Uterus (tissue), 4 donors: Measurements from ENCODE around the gene ABCC3. TPM values are rescaled to one million over a fixed set of nuclear protein-coding genes. Genes with fewer than 3 reads are reported as not detected.

Experiments
- DNase-seq, 2 donors: peaks; one replicate each; pipeline ENCODE4 v3.0.0-alpha.2; 2019 to 2020
- H3K27ac ChIP-seq, 2 donors: fragments of 200-600 bp; sonication (generic); 1 replicate in 1 of 2; 2 replicates in 1 of 2; pipeline ENCODE4 v1.5.1; 2016 to 2018
- H3K27me3 ChIP-seq, 2 donors: fragments of 200-600 bp; sonication (generic); one replicate each; pipeline ENCODE4 v1.5.1; 2018 to 2019; ENCODE audit warnings: control low read depth in 1 of 2
- H3K36me3 ChIP-seq, 2 donors: fragments of 200-600 bp; sonication (generic); one replicate each; pipeline ENCODE4 v1.5.1; 2019; ENCODE audit warnings: control low read depth in 1 of 2
- H3K4me1 ChIP-seq, 2 donors: fragments of 200-600 bp; sonication (generic); one replicate each; pipeline ENCODE4 v1.5.1; 2018 to 2019; ENCODE audit warnings: control low read depth in 1 of 2
- H3K4me3 ChIP-seq, 2 donors: fragments of 200-600 bp; sonication (generic); 1 replicate in 1 of 2; 2 replicates in 1 of 2; pipeline ENCODE4 v1.5.1; 2018 to 2019; ENCODE audit warnings: mild to moderate bottlenecking in 1 of 2
- H3K9me3 ChIP-seq, 2 donors: fragments of 200-600 bp; sonication (generic); one replicate each; pipeline ENCODE4 v1.5.1; 2019; ENCODE audit warnings: control low read depth in 1 of 2
- POLR2A ChIP-seq, 2 donors: fragments of 450-650 bp; IDR thresholded peaks; one replicate each; pipeline ENCODE4 v1.6.1; 2016; ENCODE audit warnings: antibody characterized with exemption in 2 of 2, mild to moderate bottlenecking in 1 of 2, moderate library complexity in 1 of 2
- intact Hi-C: fragments of 100-400 bp; cut with DNase I; formaldehyde crosslinking; loops from one replicate; pipeline ENCODE4 v1.15.1; 2023; ENCODE audit warnings: low total_unique reads
- total RNA-seq, 4 donors: library from RNA; depleted of rRNA in 3 of 4; stranded (reverse); fragments of >200 nt in 3 of 4; gene quantifications; one replicate each; pipeline versions ENCODE4 v1.1.0 to v1.2.4, GENCODE V29; 2014 to 2023
- TF ChIP-seq, protein P1 (sequence below), 4 experiments: fragments of 200-600 bp in 2 of 4; fragments of 450-650 bp in 2 of 4; sonication (generic) in 2 of 4; IDR thresholded peaks; one replicate each; pipeline ENCODE4 v1.5.1; 2016 to 2019; ENCODE audit warnings: antibody characterized with exemption in 4 of 4, mild to moderate bottlenecking in 2 of 4, moderate library complexity in 1 of 4
- donor health status: DM: yes; HTN: yes; CAD: no.

The ABCC3 gene
- total RNA-seq, 4 donors from 2014 or later, result 1.2 to 4.5 (median 2.6) TPM

DNA sequence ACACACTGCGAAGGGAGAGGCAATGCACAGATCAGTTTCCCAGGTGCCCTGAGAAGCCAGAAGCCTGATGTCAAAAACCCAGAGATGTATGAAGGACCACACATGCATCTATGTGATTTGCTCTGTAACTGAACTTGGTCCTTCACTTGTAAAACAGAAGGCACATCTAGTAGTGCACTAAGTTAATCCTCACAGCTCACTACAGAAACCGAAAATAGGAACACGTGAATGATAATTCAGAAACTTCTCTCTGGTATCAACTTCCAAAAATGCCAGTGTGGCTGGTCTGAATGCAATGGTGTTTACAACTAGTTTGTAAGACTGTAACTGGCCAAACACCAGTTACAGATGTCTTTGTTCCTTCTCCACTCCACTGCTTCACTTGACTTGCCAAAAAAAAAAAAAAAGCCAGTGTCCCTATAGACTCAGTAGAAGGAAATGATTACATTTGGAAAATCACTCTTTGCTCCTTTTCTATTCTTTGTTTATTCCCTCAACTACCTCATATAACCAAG is 61.7 kb downstream of the ABCC3 start:
- Histone ChIP-seq H3K27ac (no peak overlapping the region), H3K4me3 (no peak overlapping the region), H3K27me3 (no peaks in the 10 kb centered on the region), H3K36me3 (no peaks in the 10 kb centered on the region), H3K4me1 (no peaks in the 10 kb centered on the region), H3K9me3 (no peaks in the 10 kb centered on the region)
- TF ChIP-seq, protein P1, sequence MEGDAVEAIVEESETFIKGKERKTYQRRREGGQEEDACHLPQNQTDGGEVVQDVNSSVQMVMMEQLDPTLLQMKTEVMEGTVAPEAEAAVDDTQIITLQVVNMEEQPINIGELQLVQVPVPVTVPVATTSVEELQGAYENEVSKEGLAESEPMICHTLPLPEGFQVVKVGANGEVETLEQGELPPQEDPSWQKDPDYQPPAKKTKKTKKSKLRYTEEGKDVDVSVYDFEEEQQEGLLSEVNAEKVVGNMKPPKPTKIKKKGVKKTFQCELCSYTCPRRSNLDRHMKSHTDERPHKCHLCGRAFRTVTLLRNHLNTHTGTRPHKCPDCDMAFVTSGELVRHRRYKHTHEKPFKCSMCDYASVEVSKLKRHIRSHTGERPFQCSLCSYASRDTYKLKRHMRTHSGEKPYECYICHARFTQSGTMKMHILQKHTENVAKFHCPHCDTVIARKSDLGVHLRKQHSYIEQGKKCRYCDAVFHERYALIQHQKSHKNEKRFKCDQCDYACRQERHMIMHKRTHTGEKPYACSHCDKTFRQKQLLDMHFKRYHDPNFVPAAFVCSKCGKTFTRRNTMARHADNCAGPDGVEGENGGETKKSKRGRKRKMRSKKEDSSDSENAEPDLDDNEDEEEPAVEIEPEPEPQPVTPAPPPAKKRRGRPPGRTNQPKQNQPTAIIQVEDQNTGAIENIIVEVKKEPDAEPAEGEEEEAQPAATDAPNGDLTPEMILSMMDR (IDR thresholded peaks at IDR 0.05), result no peak
- no peak for TF ChIP-seq POLR2A (IDR thresholded peaks at IDR 0.05)
- no peak for DNase-seq
- intact Hi-C loops, result no loop called here

DNA sequence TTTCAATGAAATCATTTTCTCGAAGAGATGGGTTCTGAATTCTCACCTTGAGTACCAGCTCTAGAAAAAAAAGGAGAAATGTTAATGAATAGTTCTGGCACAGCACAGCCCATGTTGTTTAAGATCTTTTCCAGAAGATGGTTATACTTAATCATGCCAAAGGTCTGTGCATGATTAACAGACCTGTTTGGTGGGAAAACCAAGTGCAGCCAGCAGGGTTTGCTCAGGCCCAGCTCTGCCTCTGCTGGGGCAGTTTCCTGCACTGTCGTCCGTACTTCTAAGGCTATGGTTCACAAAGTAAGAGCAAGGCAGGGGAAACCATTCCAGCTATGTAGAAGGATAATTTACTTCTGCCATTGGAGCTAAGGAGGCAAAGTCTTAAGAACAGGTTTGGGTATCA is 62.4 kb downstream of the ABCC3 start:
- H3K27me3 ChIP-seq, result no peaks in the 10 kb centered on the region
- H3K9me3 ChIP-seq, result no peaks in the 10 kb centered on the region
- H3K4me1 ChIP-seq, result no peaks in the 10 kb centered on the region
- no peak for DNase-seq
- no peak overlapping the region for H3K4me3 ChIP-seq
- TF ChIP-seq, protein P1 (IDR thresholded peaks at IDR 0.05), result no peak
- TF ChIP-seq POLR2A (IDR thresholded peaks at IDR 0.05), result no peak
- no peak overlapping the region for H3K27ac ChIP-seq
- intact Hi-C loops, result no loop called here
- H3K36me3 ChIP-seq, result no peaks in the 10 kb centered on the region

DNA sequence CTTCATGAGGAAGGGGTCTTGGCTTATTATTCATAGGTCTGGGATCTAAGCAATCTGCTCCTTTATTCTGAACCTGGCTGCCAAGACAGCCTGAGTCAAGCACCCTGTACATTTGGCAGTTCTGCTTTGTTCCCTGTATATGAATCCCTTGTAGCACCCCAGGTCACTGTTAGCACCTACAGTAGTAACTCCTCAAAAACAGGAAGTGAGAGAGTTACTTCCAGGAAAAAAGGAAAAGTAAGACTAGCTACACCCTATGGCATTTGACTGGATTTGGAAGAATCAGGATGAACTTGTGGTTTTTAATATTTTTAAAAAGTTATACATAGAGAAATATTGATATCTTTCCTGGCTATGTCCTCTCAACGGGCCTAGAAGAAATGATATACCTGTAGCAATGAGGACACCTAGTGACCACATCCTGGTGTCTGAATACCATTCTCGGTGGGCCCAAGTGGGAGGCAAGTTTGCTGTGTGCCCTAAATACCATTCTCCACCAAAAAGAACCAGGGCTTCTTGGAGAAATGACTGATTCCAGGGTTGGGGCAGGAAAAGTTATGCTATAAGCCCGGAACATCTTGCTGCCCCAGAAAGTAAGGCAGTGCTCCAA is 63.1 kb downstream of the ABCC3 start:
- intact Hi-C loops, result no loop called here
- H3K4me3 ChIP-seq, result no peak overlapping the region
- TF ChIP-seq POLR2A (IDR thresholded peaks at IDR 0.05), result no peak
- TF ChIP-seq, protein P1 (IDR thresholded peaks at IDR 0.05), result no peak
- no peaks in the 10 kb centered on the region for H3K4me1 ChIP-seq
- no peak overlapping the region for H3K27ac ChIP-seq
- H3K27me3 ChIP-seq, result no peaks in the 10 kb centered on the region
- H3K9me3 ChIP-seq, result no peaks in the 10 kb centered on the region
- H3K36me3 ChIP-seq, result no peaks in the 10 kb centered on the region
- DNase-seq, result no peak

DNA sequence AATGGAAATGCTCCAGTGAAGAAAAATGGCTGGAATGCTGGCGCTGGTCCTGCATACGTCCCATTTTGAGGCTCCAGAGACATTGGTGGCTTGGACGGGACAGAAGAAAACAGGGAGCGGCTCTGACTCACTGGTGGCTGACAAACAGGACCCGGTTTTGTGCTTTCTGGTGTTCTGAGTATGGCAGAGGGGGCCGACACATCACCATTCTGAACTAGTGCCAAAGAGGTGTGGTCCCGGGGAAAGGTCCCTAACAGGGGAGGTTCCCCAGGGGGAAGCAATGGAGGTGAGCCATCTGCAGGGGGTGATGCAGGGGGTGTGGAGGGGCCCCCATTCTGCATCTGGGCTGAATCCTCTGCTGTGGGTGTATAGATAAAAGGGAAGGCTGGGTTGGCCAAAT is 64.7 kb downstream of the ABCC3 start:
- H3K27me3 ChIP-seq, result no peaks in the 10 kb centered on the region
- DNase-seq, result no peak
- no peaks in the 10 kb centered on the region for H3K9me3 ChIP-seq
- no peaks in the 10 kb centered on the region for H3K4me1 ChIP-seq
- TF ChIP-seq, protein P1 (IDR thresholded peaks at IDR 0.05), result no peak
- no peak for TF ChIP-seq POLR2A (IDR thresholded peaks at IDR 0.05)
- no peaks in the 10 kb centered on the region for H3K36me3 ChIP-seq
- intact Hi-C loops, result no loop called here
- H3K4me3 ChIP-seq, result no peak overlapping the region
- no peak overlapping the region for H3K27ac ChIP-seq

DNA sequence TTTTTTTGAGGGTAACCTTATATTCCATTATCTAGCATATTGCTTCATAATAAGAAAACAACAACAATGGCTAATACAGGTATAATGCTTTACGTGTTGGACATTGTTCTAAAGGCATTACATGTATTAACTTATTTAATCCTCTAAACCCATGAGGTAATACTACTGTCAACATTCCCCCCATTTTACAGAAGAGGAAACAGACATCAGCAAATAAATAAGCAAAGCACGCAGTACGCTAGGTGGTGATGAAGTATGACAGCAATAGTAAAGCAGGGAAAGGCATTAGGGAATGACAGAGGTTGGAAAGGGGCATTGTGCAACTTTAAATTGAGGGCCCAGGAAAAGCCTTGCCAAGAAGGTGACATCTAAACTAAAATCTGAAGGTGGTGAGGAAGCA is 68.5 kb downstream of the ABCC3 start:
- intact Hi-C loops, result no loop called here
- no peak overlapping the region for H3K4me3 ChIP-seq
- TF ChIP-seq, protein P1 (IDR thresholded peaks at IDR 0.05), result no peak
- no peak for TF ChIP-seq POLR2A (IDR thresholded peaks at IDR 0.05)
- no peaks in the 10 kb centered on the region for H3K4me1 ChIP-seq
- no peaks in the 10 kb centered on the region for H3K9me3 ChIP-seq
- no peaks in the 10 kb centered on the region for H3K36me3 ChIP-seq
- H3K27ac ChIP-seq, result no peak overlapping the region
- DNase-seq, result no peak
- H3K27me3 ChIP-seq, result no peaks in the 10 kb centered on the region
